Right lobe of liver (tissue), 6 donors: ENCODE data around the gene ARHGEF2. TPM values are rescaled to one million over a fixed set of nuclear protein-coding genes. Genes with fewer than 3 reads are reported as not detected.

Experiments
- ATAC-seq, 4 donors: fragments of 200-7000 bp; cut with Tn5 transposase; one replicate each; pipeline ENCODE4 v1.9.1; 2020; ENCODE audit warnings: mild to moderate bottlenecking in 4 of 4, moderate library complexity in 4 of 4
- DNase-seq, 3 donors: peaks; one replicate each; pipeline ENCODE4 v3.0.0-alpha.2; 2020
- H3K27ac ChIP-seq, 3 donors: fragments of 200-600 bp; one replicate each; pipeline ENCODE4 v1.8.0; 2022
- H3K27me3 ChIP-seq, 2 donors: fragments of 200-600 bp; one replicate each; pipeline ENCODE4 v1.8.0; 2022
- H3K36me3 ChIP-seq, 4 donors: fragments of 200-600 bp; sonication (generic) in 1 of 4; one replicate each; pipeline versions ENCODE4 v1.5.1 to v1.8.0; 2017 to 2022; ENCODE audit warnings: control low read depth in 1 of 4
- H3K4me1 ChIP-seq, 4 donors: fragments of 200-600 bp; sonication (generic) in 1 of 4; one replicate each; pipeline versions ENCODE4 v1.5.1 to v1.8.0; 2017 to 2022; ENCODE audit warnings: control low read depth in 1 of 4
- H3K4me3 ChIP-seq, 3 donors: fragments of 200-600 bp; one replicate each; pipeline ENCODE4 v1.8.0; 2022
- H3K9me3 ChIP-seq, 4 donors: fragments of 200-600 bp; sonication (generic) in 1 of 4; one replicate each; pipeline versions ENCODE4 v1.5.1 to v1.8.0; 2017 to 2022; ENCODE audit warnings: control low read depth in 1 of 4
- POLR2A ChIP-seq: fragments of 450-650 bp; IDR thresholded peaks from one replicate; pipeline ENCODE4 v1.6.1; 2017; ENCODE audit warnings: antibody characterized with exemption, mild to moderate bottlenecking
- WGBS: methylation state at CpG from one replicate; pipeline ENCODE4 v1.1.6; 2018; ENCODE audit warnings: low coverage, low lambda C conversion rate; ENCODE audit not compliant: insufficient coverage; ENCODE audit errors: missing lambda C conversion rate; 5-methylcytosine and 5-hydroxymethylcytosine counted together
- intact Hi-C, 2 donors: fragments of 100-400 bp; cut with DNase I; formaldehyde crosslinking; loops; one replicate each; pipeline versions ENCODE4 v1.11.2 to v1.14.1; 2022
- total RNA-seq, 6 experiments: library from RNA; depleted of rRNA in 2 of 6; stranded (reverse); fragments of >200 nt in 2 of 6; fragmentation: NEBNext Ultra II Directional in 3 of 6; extraction: Animal tissue kit (Norgen Biotek cat#: 25700) in 3 of 6; gene quantifications; one replicate each; pipeline versions ENCODE4 v1.1.0 to v1.2.4, GENCODE V29; 2016 to 2023
- TF ChIP-seq, protein P1 (sequence below), 4 donors: fragments of 200-600 bp in 3 of 4; fragments of 450-650 bp in 1 of 4; IDR thresholded peaks; one replicate each; pipeline versions ENCODE4 v1.5.1 to v1.8.0; 2016 to 2022; ENCODE audit warnings: antibody characterized with exemption in 4 of 4, mild to moderate bottlenecking in 2 of 4
- donor health status: DM: no; HTN: yes; CAD: no.
- donor health status: DM: no; HTN: no; CAD: no.
- donor health status: DM: no; HTN: no; CAD: no.
- donor health status: DM: no; HTN: yes; CAD: no.
- donor health status: DM: no; HTN: yes; CAD: no.

Gene ARHGEF2
- total RNA-seq, 6 experiments from 2014 or later, result 7.9 to 23.8 (median 13.1) TPM

DNA sequence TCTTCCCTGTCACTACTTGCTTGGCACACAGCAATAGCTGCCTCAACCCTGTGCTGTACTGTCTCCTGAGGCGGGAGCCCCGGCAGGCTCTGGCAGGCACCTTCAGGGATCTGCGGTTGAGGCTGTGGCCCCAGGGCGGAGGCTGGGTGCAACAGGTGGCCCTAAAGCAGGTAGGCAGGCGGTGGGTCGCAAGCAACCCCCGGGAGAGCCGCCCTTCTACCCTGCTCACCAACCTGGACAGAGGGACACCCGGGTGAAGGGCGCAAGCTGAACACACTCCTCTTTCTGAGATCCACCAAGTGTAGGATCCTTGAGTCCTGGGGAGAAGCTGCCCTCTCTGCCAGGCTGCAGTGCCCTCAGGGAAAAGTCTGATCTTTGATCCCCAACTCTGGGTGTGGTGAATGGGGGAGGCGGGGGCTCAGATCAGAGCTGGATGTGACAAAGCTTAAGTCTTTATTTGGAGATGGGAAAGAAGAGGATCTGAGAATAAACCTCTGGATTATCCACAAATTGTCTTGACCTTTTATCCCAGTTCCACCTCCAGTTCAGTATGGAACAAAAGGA, 35.7 kb downstream of the ARHGEF2 start:
- DNase-seq, result no peak
- Histone ChIP-seq H3K4me3 (no peak overlapping the region), H3K27ac (no peak overlapping the region), H3K4me1 (peaks cover 0 to 9% (median 3%) of the 10 kb centered on the region in 4 donors), H3K36me3 (peaks cover 0 to 4% (median 1%) of the 10 kb centered on the region in 4 donors), H3K9me3 (no peaks in the 10 kb centered on the region), H3K27me3 (no peaks in the 10 kb centered on the region)
- WGBS, result no CpG with 5 or more reads among the region's 11 CpGs
- intact Hi-C loops, result loop anchor here in 1 of 2 donors (5.0 kb wide), 1 partner anchor 40 kb away; no protein-coding TSS in a partner anchor
- ATAC-seq, result no peak
- TF ChIP-seq, protein P1, sequence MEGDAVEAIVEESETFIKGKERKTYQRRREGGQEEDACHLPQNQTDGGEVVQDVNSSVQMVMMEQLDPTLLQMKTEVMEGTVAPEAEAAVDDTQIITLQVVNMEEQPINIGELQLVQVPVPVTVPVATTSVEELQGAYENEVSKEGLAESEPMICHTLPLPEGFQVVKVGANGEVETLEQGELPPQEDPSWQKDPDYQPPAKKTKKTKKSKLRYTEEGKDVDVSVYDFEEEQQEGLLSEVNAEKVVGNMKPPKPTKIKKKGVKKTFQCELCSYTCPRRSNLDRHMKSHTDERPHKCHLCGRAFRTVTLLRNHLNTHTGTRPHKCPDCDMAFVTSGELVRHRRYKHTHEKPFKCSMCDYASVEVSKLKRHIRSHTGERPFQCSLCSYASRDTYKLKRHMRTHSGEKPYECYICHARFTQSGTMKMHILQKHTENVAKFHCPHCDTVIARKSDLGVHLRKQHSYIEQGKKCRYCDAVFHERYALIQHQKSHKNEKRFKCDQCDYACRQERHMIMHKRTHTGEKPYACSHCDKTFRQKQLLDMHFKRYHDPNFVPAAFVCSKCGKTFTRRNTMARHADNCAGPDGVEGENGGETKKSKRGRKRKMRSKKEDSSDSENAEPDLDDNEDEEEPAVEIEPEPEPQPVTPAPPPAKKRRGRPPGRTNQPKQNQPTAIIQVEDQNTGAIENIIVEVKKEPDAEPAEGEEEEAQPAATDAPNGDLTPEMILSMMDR (IDR thresholded peaks at IDR 0.05), result no peak
- no peak for TF ChIP-seq POLR2A

DNA sequence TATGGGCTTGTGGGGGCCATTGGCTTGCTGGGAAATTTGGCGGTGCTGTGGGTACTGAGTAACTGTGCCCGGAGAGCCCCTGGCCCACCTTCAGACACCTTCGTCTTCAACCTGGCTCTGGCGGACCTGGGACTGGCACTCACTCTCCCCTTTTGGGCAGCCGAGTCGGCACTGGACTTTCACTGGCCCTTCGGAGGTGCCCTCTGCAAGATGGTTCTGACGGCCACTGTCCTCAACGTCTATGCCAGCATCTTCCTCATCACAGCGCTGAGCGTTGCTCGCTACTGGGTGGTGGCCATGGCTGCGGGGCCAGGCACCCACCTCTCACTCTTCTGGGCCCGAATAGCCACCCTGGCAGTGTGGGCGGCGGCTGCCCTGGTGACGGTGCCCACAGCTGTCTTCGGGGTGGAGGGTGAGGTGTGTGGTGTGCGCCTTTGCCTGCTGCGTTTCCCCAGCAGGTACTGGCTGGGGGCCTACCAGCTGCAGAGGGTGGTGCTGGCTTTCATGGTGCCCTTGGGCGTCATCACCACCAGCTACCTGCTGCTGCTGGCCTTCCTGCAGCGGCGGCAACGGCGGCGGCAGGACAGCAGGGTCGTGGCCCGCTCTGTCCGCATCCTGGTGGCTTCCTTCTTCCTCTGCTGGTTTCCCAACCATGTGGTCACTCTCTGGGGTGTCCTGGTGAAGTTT, 36.4 kb downstream of the ARHGEF2 start:
- H3K36me3 ChIP-seq, result no peaks in the 10 kb centered on the region
- H3K4me1 ChIP-seq, result peaks cover 0 to 9% (median 3%) of the 10 kb centered on the region in 4 donors
- no peak for TF ChIP-seq POLR2A
- TF ChIP-seq, protein P1 (IDR thresholded peaks at IDR 0.05), result no peak
- WGBS, result 100% methylated on average over 4 of the region's 29 CpGs
- no peaks in the 10 kb centered on the region for H3K9me3 ChIP-seq
- H3K4me3 ChIP-seq, result no peak overlapping the region
- no peak overlapping the region for H3K27ac ChIP-seq
- DNase-seq, result no peak
- no peaks in the 10 kb centered on the region for H3K27me3 ChIP-seq
- intact Hi-C loops, result loop anchor here in 1 of 2 donors (5.0 kb wide), 1 partner anchor 40 kb away; no protein-coding TSS in a partner anchor
- ATAC-seq, result no peak

DNA sequence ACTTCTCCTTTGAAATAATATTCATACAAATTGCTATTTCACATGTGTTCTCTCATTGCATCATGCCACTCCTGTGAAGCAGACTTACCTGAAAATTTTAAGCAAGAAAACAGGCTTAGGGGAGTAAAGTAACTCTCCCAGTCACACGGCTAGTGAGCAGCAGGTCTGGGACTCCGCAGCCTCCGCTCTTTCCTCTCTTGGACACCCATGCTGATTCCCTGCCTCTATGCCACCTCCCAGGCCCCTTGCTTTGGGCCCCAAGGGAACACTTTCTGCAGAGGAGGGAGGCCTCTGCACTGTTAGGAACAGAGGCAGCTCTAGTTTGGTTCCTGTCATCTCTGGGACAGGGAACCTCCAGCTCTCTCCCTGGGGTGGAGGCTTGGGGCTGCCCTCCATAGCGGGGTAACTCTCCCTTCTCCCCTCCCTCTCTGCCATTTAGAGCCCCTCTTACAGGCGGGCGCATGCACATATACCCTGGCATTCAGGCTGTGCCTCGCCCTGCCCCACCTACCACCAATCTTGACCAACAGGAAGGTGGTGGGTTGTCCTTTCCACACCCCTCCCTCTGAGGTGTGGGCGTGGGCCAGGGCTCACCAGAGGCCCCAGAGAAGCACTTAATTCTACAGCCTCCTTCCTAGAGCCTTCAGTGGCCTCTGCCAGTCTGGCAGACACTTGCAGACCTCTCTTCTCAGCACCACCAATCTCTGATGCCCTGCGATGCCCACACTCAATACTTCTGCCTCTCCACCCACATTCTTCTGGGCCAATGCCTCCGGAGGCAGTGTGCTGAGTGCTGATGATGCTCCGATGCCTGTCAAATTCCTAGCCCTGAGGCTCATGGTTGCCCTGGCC, 37.1 kb downstream of the ARHGEF2 start, which contains the start of gene RXFP4:
RXFP4 (plus strand) TSS at position 646 of the 852 bp plus-strand sequence; CDS start at position 718, 72 bp downstream.
- H3K36me3 ChIP-seq, result no peaks in the 10 kb centered on the region
- WGBS, result 79% methylated on average over 7 of the region's 11 CpGs
- DNase-seq (no peak), ATAC-seq (peak in 1 of 4 donors; percentile 3)
- H3K4me1 ChIP-seq, result peaks cover 0 to 9% (median 3%) of the 10 kb centered on the region in 4 donors
- intact Hi-C loops, result loop anchor here in 1 of 2 donors (5.0 kb wide), 1 partner anchor 41 kb away; no protein-coding TSS in a partner anchor
- H3K27ac ChIP-seq, result peak within 1 kb of the TSS; percentile 10 to 51 (median 37)
- no peak within 1 kb of the TSS for H3K4me3 ChIP-seq
- no peaks in the 10 kb centered on the region for H3K27me3 ChIP-seq
- TF ChIP-seq, protein P1 (IDR thresholded peaks at IDR 0.05), result no peak
- TF ChIP-seq POLR2A, result no peak
- H3K9me3 ChIP-seq, result no peaks in the 10 kb centered on the region

DNA sequence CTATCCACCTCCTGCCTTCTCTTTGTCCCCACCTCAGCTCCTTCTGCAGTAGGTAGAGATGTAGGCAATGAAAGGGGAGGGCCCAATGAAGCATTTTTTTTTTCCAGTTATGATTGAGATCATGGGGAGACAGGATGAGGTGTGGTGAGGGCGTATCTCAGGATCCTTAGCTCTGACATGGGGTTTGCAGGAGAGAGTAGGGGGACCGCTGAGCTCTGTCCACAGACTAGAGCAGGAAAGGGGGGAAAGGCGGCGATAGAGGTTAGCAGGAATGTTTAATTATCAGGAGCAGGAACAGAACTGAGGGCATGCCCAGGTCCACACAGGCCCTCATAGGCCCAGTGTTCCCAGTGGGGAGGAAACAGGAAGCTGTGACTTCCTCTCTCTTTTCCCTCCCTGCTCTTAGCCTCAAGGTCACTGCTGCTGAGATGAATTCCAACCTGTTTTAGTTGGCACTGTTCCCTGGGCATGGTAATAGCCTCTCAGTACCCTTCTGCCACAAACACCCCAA, 37.8 kb downstream of the ARHGEF2 start:
- ATAC-seq (peak; percentile 72 to 80 (median 79)), DNase-seq (no peak)
- intact Hi-C loops, result loop anchor here in 1 of 2 donors (5.0 kb wide), 1 partner anchor 42 kb away; no protein-coding TSS in a partner anchor
- Histone ChIP-seq H3K27me3 (no peaks in the 10 kb centered on the region), H3K4me1 (peaks cover 0 to 9% (median 3%) of the 10 kb centered on the region in 4 donors), H3K36me3 (no peaks in the 10 kb centered on the region), H3K9me3 (no peaks in the 10 kb centered on the region), H3K27ac (peak overlapping the region; percentile 10 to 43 (median 37)), H3K4me3 (no peak overlapping the region)
- 46% methylated on average over 4 of the region's 4 CpGs for WGBS
- TF ChIP-seq POLR2A, result peak; percentile 11
- TF ChIP-seq, protein P1 (IDR thresholded peaks at IDR 0.05), result no peak
